Stomach (tissue), 9 donors: ENCODE results near the gene EDEM2. TPM values are rescaled to one million over a fixed set of nuclear protein-coding genes. Genes with fewer than 3 reads are reported as not detected.
A peak's percentile ranks its signal among the peaks of the same experiment; 100 is the strongest.
"Not testable (repeated sequence)": the region's sequence is repeated elsewhere in the genome, so short reads cannot be mapped to it uniquely, and the experiment has no call there.

Experiments used
- DNase-seq, 2 donors: peaks; one replicate each; pipeline versions ENCODE4 v3.0.0 to v3.0.0-alpha.2; 2013 to 2019
- H3K27ac ChIP-seq, 5 donors: fragments of 200-600 bp in 4 of 5; sonication (generic) in 4 of 5; one replicate each; pipeline ENCODE4 v1.5.1; 2013 to 2019; ENCODE audit warnings: mild to moderate bottlenecking in 1 of 5, moderate library complexity in 1 of 5
- H3K27me3 ChIP-seq, 3 donors: fragments of 200-600 bp; sonication (generic); one replicate each; pipeline ENCODE4 v1.5.1; 2017 to 2019; ENCODE audit warnings: mixed run types in 1 of 3
- H3K36me3 ChIP-seq, 4 donors: fragments of 200-600 bp; sonication (generic); 1 replicate in 3 of 4; 2 replicates in 1 of 4; pipeline ENCODE4 v1.5.1; 2016 to 2019
- H3K4me1 ChIP-seq, 4 donors: fragments of 200-600 bp; sonication (generic); one replicate each; pipeline ENCODE4 v1.5.1; 2016 to 2019
- H3K4me3 ChIP-seq, 4 donors: fragments of 200-600 bp; sonication (generic) in 3 of 4; one replicate each; pipeline ENCODE4 v1.5.1; 2016 to 2019; ENCODE audit warnings: mild to moderate bottlenecking in 1 of 4
- H3K9me3 ChIP-seq, 4 donors: fragments of 200-600 bp; sonication (generic); one replicate each; pipeline ENCODE4 v1.5.1; 2016 to 2019
- EP300 ChIP-seq: sonication (generic); formaldehyde crosslinking; IDR thresholded peaks from one replicate; pipeline ENCODE4 v1.6.1; 2017; ENCODE audit warnings: antibody characterized with exemption
- POLR2A ChIP-seq, 4 donors: fragments of 450-650 bp; IDR thresholded peaks; one replicate each; pipeline ENCODE4 v1.6.1; 2016; ENCODE audit warnings: antibody characterized with exemption in 4 of 4, control low read depth in 2 of 4, mild to moderate bottlenecking in 1 of 4, moderate library complexity in 1 of 4
- POLR2AphosphoS5 ChIP-seq, 3 donors: sonication (generic); formaldehyde crosslinking; IDR thresholded peaks; one replicate each; pipeline ENCODE4 v1.6.1; 2016; ENCODE audit warnings: antibody characterized with exemption in 3 of 3
- WGBS, 5 donors: extraction: QIAGEN DNeasy Blood & Tissue Kit in 3 of 5; methylation state at CpG; one replicate each; pipeline versions ENCODE4 v1.1.5 to v1.1.7; 2013 to 2018; 5-methylcytosine and 5-hydroxymethylcytosine counted together
- intact Hi-C: fragments of 100-400 bp; cut with DNase I; formaldehyde crosslinking; loops from one replicate; pipeline ENCODE4 v1.15.1; 2023; ENCODE audit warnings: low total_unique reads
- polyA plus RNA-seq, 3 donors: library from polyadenylated mRNA; stranded (reverse); fragments of 200-250 nt; gene quantifications; one replicate each; pipeline ENCODE4 v1.2.3, GENCODE V29; 2013
- total RNA-seq, 5 donors: library from RNA; depleted of rRNA; stranded (reverse); fragments of >200 nt; gene quantifications; one replicate each; pipeline versions ENCODE4 v1.1.0 to v1.2.3, GENCODE V29; 2014 to 2016
- TF ChIP-seq, protein P1 (sequence below), 7 experiments: fragments of 450-650 bp in 4 of 7; fragments of 200-600 bp in 3 of 7; sonication (generic) in 3 of 7; IDR thresholded peaks; one replicate each; pipeline ENCODE4 v1.5.1; 2016 to 2019; ENCODE audit warnings: antibody characterized with exemption in 7 of 7, control low read depth in 2 of 7, mild to moderate bottlenecking in 1 of 7
- donor health status: healthy with polysubstance abuse.
- donor health status: Bipolar disorder and iron deficiency.
- donor health status: healthy.

EDEM2 gene
- total and polyA plus RNA-seq, 8 donors: 7.9 to 55.8 (median 11.4) TPM

DNA sequence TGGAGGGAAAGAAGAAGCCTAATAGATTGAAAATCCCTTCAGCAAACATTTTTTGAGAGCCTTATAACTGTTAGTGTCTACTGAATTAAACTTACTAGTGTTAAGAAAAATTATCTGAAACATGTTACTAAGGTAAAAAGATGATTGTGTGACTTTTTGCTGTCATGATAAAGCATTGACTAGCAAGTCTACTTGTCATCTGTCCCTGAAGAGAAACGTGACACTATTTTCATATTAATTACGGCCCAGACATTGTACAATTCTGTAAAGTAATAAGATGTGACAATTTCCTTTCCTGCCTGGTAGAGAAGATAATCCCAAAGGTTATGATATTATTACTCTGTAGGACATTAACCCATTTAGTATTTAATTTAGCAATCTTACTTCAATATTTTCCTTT is 8.8 kb upstream of the EDEM2 start:
- no peaks in the 10 kb centered on the region for H3K4me1 ChIP-seq
- intact Hi-C loops: no loop called here
- 69 to 90% (median 83%) methylated on average over 2 of the region's 2 CpGs for WGBS, 5 donors
- no peaks in the 10 kb centered on the region for H3K27me3 ChIP-seq
- TF ChIP-seq EP300: no peak
- TF ChIP-seq POLR2AphosphoS5 (IDR thresholded peaks at IDR 0.05): no peak
- TF ChIP-seq, protein P1, sequence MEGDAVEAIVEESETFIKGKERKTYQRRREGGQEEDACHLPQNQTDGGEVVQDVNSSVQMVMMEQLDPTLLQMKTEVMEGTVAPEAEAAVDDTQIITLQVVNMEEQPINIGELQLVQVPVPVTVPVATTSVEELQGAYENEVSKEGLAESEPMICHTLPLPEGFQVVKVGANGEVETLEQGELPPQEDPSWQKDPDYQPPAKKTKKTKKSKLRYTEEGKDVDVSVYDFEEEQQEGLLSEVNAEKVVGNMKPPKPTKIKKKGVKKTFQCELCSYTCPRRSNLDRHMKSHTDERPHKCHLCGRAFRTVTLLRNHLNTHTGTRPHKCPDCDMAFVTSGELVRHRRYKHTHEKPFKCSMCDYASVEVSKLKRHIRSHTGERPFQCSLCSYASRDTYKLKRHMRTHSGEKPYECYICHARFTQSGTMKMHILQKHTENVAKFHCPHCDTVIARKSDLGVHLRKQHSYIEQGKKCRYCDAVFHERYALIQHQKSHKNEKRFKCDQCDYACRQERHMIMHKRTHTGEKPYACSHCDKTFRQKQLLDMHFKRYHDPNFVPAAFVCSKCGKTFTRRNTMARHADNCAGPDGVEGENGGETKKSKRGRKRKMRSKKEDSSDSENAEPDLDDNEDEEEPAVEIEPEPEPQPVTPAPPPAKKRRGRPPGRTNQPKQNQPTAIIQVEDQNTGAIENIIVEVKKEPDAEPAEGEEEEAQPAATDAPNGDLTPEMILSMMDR (IDR thresholded peaks at IDR 0.05): no peak
- no peak for TF ChIP-seq POLR2A (IDR thresholded peaks at IDR 0.05)
- no peaks in the 10 kb centered on the region for H3K36me3 ChIP-seq
- no peaks in the 10 kb centered on the region for H3K9me3 ChIP-seq
- DNase-seq: no peak
- no peak overlapping the region for H3K27ac ChIP-seq
- no peak overlapping the region for H3K4me3 ChIP-seq

DNA sequence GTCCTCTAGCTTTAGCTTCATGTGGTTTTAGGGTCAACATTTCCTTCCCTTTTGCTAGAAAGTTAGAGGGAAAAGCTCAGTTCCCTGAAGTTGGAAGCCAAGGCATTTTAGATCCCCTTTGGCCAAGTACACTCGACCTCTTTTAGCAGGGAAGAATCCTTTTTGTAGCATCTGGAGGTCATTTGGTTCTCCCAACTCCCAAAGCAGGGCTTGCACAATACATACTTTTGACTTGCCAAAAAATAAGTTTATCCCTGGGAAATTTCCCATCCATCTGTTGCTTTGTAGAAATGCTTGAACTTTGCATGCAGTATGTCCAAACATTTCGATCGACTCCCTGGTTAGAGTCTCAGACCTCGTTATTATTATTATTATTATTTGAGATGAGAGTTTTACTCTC is 4.6 kb upstream of the EDEM2 start:
- WGBS, 5 donors: 58 to 79% (median 72%) methylated on average over 4 of the region's 4 CpGs
- intact Hi-C loops: no loop called here

DNA sequence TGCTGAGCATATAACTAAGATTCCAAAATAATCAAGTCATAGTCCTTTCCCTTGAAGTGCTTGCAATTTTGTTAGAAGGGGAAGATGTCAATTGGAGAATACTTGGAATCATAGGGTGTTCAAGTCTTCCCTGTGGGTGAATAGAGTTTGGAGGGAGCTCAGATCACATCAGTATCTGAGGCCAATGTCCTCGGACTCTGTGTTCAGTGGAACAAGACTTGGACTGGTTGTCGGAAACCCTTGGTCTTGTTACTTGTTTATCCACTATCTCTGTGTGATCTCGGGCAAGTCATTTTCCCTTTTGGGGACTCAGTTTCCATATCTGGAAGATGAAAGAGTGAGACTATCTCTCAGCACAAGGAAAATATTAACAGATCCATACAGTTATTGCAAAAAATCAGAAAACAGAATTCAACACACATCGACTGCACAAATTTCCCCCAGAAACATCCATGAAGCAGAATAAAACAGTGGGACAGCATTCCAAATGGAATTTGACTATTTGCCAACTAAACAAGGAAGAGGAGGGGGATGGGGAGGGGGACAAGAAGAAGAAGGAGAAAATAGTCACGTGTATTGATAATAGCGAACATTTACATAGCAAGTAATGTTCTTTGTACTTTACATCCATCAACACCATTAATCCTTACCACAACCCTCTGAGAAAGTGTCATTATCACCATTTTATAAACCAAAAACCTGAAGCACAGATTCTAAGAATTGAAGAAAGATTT is 3.9 kb upstream of the EDEM2 start:
- H3K27ac ChIP-seq: peak overlapping the region in 2 of 5 donors; percentile 43 to 48
- intact Hi-C loops: no loop called here
- peak in 1 of 2 donors; percentile 30 for DNase-seq
- H3K36me3 ChIP-seq: no peaks in the 10 kb centered on the region
- no peaks in the 10 kb centered on the region for H3K27me3 ChIP-seq
- no peaks in the 10 kb centered on the region for H3K9me3 ChIP-seq
- WGBS, 5 donors: 71 to 84% (median 74%) methylated on average over 6 of the region's 6 CpGs
- no peak overlapping the region for H3K4me3 ChIP-seq
- TF ChIP-seq, protein P1 (IDR thresholded peaks at IDR 0.05): no peak
- TF ChIP-seq POLR2AphosphoS5 (IDR thresholded peaks at IDR 0.05): no peak
- no peak for TF ChIP-seq POLR2A (IDR thresholded peaks at IDR 0.05)
- peaks cover 0 to 19% (median 17%) of the 10 kb centered on the region in 4 donors for H3K4me1 ChIP-seq

More for the DNA sequence above, 4.6 kb upstream of the EDEM2 start:
- Histone ChIP-seq H3K27ac (peak overlapping the region in 2 of 5 donors; percentile 43 to 50), H3K4me3 (no peak overlapping the region), H3K4me1 (peaks cover 0 to 11% (median 9%) of the 10 kb centered on the region in 4 donors), H3K36me3 (no peaks in the 10 kb centered on the region), H3K9me3 (no peaks in the 10 kb centered on the region), H3K27me3 (no peaks in the 10 kb centered on the region)
- DNase-seq: peak in 1 of 2 donors; percentile 81
- TF ChIP-seq EP300 (no peak), POLR2AphosphoS5 (IDR thresholded peaks at IDR 0.05) (peak in 2 of 3 donors; percentile 32 to 33)

DNA sequence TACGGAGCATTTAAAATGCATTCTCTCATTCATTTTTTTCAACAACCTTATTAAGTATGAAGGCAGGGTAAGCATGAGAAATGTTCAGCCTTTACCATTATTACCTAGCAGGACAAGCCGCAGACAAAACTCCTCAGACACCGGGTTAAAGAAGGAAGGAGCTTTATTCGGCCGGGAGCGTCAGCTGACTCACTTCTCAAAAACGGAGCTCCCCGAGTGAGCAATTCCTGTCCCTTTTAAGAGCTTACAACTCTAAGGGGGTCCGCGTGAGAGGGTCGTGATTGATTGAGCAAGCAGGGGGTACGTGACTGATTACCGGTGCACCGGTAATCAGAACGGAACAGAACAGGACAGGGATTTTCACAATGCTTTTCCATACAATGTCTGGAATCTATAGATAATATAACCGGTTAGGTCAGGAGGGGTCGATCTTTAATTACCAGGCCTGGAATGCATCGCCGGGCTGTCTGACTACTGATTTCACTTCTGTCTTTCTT is 487 bp upstream of the EDEM2 start:
- DNase-seq: peak in 1 of 2 donors; percentile 26
- not testable (repeated sequence) for H3K27me3 ChIP-seq, H3K9me3 ChIP-seq
- WGBS, 5 donors: 2 to 4% (median 3%) methylated on average over 19 of the region's 19 CpGs
- Histone ChIP-seq H3K4me1 (peaks cover 0 to 35% (median 32%) of the 10 kb centered on the region in 4 donors), H3K27ac (peak overlapping the region; percentile 30 to 89 (median 82)), H3K4me3 (peak overlapping the region; percentile 52 to 76 (median 72)), H3K36me3 (peaks cover 11 to 21% (median 17%) of the 10 kb centered on the region in 4 donors)
- intact Hi-C loops: loop anchor here (10.0 kb wide), 1 partner anchor 117 kb away; no protein-coding TSS in a partner anchor

DNA sequence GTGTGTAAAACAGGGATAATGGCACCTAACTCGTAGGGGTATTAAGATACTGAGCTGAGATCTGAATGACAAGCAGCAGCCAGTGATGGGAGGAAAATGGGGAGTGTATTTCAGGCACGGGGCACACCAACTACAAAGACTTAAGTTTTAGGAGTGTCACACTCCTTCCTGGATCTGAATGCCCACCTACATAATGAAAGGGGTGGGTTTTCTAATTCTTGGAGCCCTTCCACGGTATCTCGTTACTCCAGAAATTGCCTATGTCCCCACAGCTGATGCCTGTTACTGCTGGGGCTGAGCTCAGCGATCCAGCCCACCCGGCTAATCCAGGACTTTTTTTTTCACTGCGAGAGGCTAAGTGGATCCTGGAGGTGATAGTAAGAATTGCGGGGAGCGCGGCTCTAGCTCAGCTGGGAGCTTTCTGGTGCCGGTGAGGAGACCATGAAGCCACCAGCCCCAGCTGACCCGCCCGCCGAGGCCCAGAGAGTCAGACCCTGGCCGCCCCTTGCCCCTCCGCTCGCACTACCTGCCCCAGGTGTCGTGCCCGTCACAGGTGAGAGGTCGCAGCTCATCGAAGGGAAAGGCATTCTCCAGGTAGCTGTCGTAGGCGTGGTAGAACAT is 727 bp downstream of the EDEM2 start:
- Histone ChIP-seq H3K27ac (peak overlapping the region; percentile 81 to 89 (median 83)), H3K9me3 (no peaks in the 10 kb centered on the region), H3K4me3 (peak overlapping the region; percentile 52 to 76 (median 72)), H3K27me3 (no peaks in the 10 kb centered on the region), H3K4me1 (peaks cover 0 to 35% (median 32%) of the 10 kb centered on the region in 4 donors), H3K36me3 (peaks cover 21 to 34% (median 29%) of the 10 kb centered on the region in 4 donors)
- WGBS, 5 donors: 2 to 7% (median 3%) methylated on average over 12 to 23 of the region's 23 CpGs
- intact Hi-C loops: loop anchor here (10.0 kb wide), 1 partner anchor 118 kb away; no protein-coding TSS in a partner anchor
- TF ChIP-seq, protein P1 (IDR thresholded peaks at IDR 0.05): no peak
- TF ChIP-seq EP300 (no peak), POLR2AphosphoS5 (IDR thresholded peaks at IDR 0.05) (no peak), POLR2A (IDR thresholded peaks at IDR 0.05) (no peak)
- peak in 1 of 2 donors; percentile 52 for DNase-seq
